Measurements from ENCODE around the gene NFATC2IP. TPM values are rescaled to one million over a fixed set of nuclear protein-coding genes. Genes with fewer than 3 reads are reported as not detected.
A peak's percentile ranks its signal among the peaks of the same experiment; 100 is the strongest.

The NFATC2IP gene
- total and polyA plus RNA-seq, 2 of the 13 experiments (the other 11 are each of a cell fraction or from before 2014, with no cell fraction given), result 32.1 to 48.5 TPM

DNA sequence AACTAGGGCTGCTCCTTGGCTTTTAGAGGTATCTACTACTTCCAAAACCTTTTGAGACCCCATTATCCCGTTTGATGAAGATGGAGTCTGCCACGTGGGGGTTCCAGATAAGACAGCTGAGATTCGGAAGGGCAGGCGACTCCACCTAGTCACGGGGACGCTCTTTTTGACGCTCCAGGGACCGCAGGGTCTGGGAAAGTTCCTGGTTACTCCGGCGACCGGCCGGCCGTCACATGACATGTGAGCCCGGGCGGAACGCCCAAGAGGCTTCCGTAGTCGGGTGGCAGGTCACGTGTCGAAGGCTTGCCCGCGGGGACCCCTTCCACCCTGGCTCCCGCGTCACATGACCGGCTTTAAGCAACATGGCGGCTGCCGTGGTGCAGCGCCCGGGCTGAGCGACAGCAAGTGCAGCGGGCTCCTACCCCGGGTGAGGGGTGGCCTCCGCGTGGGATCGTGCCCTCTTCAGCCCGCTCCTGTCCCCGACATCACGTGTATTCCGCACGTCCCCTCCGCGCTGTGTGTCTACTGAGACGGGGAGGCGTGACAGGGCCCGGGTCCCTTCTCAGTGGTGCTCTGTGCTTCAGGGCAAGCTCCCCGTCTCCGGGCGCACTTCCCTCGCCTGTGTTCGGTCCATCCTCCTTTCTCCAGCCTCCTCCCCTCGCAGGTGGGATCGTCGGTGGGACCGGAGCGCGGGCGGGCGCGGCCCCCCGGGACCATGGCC lies 23.9 kb downstream of the NFATC2IP start, which contains the start of gene SPNS1 (continued):
- peak; percentile 90 for TF ChIP-seq MED8 (CRISPR knock-in tag; IDR thresholded peaks at IDR 0.05; ENCODE audit: insufficient replicate concordance)
- TF ChIP-seq ZNF589 (CRISPR knock-in tag; conservative IDR thresholded peaks at IDR 0.05), result peak; percentile 90
- TF ChIP-seq MED13 (CRISPR knock-in tag; IDR thresholded peaks at IDR 0.05), result peak; percentile 72; the same call in 1 of the 2 replicates
- 0 out of 2 replicates have a peak, but pooled peaks have one; percentile 10 for TF ChIP-seq ZNF703 (CRISPR knock-in tag; IDR thresholded peaks at IDR 0.05; ENCODE audit: borderline replicate concordance)
- TF ChIP-seq, protein P1, sequence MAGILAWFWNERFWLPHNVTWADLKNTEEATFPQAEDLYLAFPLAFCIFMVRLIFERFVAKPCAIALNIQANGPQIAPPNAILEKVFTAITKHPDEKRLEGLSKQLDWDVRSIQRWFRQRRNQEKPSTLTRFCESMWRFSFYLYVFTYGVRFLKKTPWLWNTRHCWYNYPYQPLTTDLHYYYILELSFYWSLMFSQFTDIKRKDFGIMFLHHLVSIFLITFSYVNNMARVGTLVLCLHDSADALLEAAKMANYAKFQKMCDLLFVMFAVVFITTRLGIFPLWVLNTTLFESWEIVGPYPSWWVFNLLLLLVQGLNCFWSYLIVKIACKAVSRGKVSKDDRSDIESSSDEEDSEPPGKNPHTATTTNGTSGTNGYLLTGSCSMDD (CRISPR knock-in tag; IDR thresholded peaks at IDR 0.05), result no peak
- peak; percentile 74 for TF ChIP-seq ARHGAP35 (CRISPR knock-in tag; IDR thresholded peaks at IDR 0.05; ENCODE audit: borderline replicate concordance)
- no peak; the same call in 1 of the 2 replicates for TF ChIP-seq SMYD3 (CRISPR knock-in tag; IDR thresholded peaks at IDR 0.05)
- TF ChIP-seq ZSCAN21 (CRISPR knock-in tag; IDR thresholded peaks at IDR 0.05; ENCODE audit: borderline replicate concordance), result peak; percentile 98
- no peak for TF ChIP-seq PLRG1 (conservative IDR thresholded peaks at IDR 0.05)
- TF ChIP-seq, protein P2, sequence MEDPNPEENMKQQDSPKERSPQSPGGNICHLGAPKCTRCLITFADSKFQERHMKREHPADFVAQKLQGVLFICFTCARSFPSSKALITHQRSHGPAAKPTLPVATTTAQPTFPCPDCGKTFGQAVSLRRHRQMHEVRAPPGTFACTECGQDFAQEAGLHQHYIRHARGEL (CRISPR knock-in tag; IDR thresholded peaks at IDR 0.05), result 0 out of 2 replicates have a peak, but pooled peaks have one; percentile 37
- no peak for TF ChIP-seq PRMT3 (CRISPR knock-in tag; IDR thresholded peaks at IDR 0.05; ENCODE audit: borderline replicate concordance, low read depth)
- TF ChIP-seq, protein P3, sequence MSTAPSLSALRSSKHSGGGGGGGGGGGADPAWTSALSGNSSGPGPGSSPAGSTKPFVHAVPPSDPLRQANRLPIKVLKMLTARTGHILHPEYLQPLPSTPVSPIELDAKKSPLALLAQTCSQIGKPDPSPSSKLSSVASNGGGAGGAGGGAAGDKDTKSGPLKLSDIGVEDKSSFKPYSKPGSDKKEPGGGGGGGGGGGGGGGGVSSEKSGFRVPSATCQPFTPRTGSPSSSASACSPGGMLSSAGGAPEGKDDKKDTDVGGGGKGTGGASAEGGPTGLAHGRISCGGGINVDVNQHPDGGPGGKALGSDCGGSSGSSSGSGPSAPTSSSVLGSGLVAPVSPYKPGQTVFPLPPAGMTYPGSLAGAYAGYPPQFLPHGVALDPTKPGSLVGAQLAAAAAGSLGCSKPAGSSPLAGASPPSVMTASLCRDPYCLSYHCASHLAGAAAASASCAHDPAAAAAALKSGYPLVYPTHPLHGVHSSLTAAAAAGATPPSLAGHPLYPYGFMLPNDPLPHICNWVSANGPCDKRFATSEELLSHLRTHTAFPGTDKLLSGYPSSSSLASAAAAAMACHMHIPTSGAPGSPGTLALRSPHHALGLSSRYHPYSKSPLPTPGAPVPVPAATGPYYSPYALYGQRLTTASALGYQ (CRISPR knock-in tag; IDR thresholded peaks at IDR 0.05), result peak; percentile 92
- TF ChIP-seq SRY (CRISPR knock-in tag; IDR thresholded peaks at IDR 0.05), result peak; percentile 90
- TF ChIP-seq DNMT3B (CRISPR knock-in tag; conservative IDR thresholded peaks at IDR 0.05), result peak; percentile 97
- peak; percentile 79; the same call in 1 of the 2 replicates for TF ChIP-seq ZNF619 (CRISPR knock-in tag; IDR thresholded peaks at IDR 0.05)
- TF ChIP-seq ZNF549 (CRISPR knock-in tag; IDR thresholded peaks at IDR 0.05), result 0 out of 2 replicates have a peak, but pooled peaks have one; percentile 55
- TF ChIP-seq TMF1 (CRISPR knock-in tag; IDR thresholded peaks at IDR 0.05; ENCODE audit: low read depth), result no peak
- TF ChIP-seq ZBTB42 (CRISPR knock-in tag; IDR thresholded peaks at IDR 0.05), result peak; percentile 15; the same call in 1 of the 2 replicates
- TF ChIP-seq, protein P4, sequence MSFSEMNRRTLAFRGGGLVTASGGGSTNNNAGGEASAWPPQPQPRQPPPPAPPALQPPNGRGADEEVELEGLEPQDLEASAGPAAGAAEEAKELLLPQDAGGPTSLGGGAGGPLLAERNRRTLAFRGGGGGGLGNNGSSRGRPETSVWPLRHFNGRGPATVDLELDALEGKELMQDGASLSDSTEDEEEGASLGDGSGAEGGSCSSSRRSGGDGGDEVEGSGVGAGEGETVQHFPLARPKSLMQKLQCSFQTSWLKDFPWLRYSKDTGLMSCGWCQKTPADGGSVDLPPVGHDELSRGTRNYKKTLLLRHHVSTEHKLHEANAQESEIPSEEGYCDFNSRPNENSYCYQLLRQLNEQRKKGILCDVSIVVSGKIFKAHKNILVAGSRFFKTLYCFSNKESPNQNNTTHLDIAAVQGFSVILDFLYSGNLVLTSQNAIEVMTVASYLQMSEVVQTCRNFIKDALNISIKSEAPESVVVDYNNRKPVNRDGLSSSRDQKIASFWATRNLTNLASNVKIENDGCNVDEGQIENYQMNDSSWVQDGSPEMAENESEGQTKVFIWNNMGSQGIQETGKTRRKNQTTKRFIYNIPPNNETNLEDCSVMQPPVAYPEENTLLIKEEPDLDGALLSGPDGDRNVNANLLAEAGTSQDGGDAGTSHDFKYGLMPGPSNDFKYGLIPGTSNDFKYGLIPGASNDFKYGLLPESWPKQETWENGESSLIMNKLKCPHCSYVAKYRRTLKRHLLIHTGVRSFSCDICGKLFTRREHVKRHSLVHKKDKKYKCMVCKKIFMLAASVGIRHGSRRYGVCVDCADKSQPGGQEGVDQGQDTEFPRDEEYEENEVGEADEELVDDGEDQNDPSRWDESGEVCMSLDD (CRISPR knock-in tag; IDR thresholded peaks at IDR 0.05; ENCODE audit: borderline replicate concordance), result peak; percentile 83; the same call in 1 of the 2 replicates
- TF ChIP-seq, protein P5, sequence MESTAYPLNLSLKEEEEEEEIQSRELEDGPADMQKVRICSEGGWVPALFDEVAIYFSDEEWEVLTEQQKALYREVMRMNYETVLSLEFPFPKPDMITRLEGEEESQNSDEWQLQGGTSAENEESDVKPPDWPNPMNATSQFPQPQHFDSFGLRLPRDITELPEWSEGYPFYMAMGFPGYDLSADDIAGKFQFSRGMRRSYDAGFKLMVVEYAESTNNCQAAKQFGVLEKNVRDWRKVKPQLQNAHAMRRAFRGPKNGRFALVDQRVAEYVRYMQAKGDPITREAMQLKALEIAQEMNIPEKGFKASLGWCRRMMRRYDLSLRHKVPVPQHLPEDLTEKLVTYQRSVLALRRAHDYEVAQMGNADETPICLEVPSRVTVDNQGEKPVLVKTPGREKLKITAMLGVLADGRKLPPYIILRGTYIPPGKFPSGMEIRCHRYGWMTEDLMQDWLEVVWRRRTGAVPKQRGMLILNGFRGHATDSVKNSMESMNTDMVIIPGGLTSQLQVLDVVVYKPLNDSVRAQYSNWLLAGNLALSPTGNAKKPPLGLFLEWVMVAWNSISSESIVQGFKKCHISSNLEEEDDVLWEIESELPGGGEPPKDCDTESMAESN (CRISPR knock-in tag; conservative IDR thresholded peaks at IDR 0.05), result peak; percentile 97

All from HepG2 (cell line).